ENCODE results near the gene PSMG1.
"Not testable (repeated sequence)": the region's sequence is repeated elsewhere in the genome, so short reads cannot be mapped to it uniquely, and the experiment has no call there.

The PSMG1 gene

DNA sequence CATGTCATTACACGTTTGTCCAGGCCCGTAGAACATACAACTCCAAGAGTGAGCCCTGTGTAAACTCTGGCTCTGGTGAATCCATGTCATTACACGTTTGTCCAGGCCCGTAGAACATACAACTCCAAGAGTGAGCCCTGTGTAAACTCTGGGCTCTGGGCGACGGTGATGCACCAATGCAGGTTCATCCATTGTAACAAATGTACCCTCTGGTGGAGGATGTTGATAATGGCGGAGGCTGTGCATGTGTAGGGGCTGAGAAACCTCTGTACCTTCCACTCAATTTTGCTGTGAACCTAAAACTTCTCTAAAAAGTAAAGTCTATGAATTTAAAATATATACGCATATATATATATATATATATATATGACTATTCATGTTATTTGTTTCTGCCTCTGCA is 47.1 kb downstream of the PSMG1 start:
- not testable (repeated sequence) for H3K36me3 Mint-ChIP-seq (ENCODE audit: low read depth); H3K9me3 Mint-ChIP-seq; H3K4me1 Mint-ChIP-seq (ENCODE audit: low read depth); H3K27ac Mint-ChIP-seq; H3K4me3 Mint-ChIP-seq; H3K27me3 Mint-ChIP-seq (ENCODE audit: low read depth)
- peak; percentile 17 for DNase-seq (ENCODE audit: low spot score)

DNA sequence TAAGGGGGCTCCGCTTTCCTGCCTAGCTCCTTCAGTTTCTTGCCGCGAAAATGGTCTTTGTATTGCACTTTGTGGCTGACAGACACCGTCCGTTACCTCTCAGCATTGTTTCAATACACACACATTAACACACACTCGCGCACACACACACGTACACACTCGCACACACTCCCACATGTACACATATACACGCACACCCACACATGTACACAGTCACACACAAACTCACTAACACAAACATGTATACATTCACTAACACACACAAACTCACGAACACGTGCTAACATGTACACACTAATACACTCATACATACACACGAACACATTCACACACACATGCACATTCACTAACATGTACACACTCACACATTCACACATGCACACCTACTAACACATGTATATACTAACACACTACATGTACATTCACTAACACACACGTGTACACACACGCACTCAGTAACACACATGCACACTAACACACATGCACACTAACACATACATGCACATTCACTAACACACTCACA is 48.9 kb downstream of the PSMG1 start:
- Mint-ChIP-seq H3K4me3 (no peak overlapping the region), H3K36me3 (ENCODE audit: low read depth) (peaks cover 1% of the 10 kb centered on the region), H3K9me3 (peaks cover 5% of the 10 kb centered on the region), H3K27ac (no peak overlapping the region), H3K27me3 (ENCODE audit: low read depth) (peaks cover 9% of the 10 kb centered on the region), H3K4me1 (ENCODE audit: low read depth) (no peaks in the 10 kb centered on the region)
- DNase-seq (ENCODE audit: low spot score) = no peak

DNA sequence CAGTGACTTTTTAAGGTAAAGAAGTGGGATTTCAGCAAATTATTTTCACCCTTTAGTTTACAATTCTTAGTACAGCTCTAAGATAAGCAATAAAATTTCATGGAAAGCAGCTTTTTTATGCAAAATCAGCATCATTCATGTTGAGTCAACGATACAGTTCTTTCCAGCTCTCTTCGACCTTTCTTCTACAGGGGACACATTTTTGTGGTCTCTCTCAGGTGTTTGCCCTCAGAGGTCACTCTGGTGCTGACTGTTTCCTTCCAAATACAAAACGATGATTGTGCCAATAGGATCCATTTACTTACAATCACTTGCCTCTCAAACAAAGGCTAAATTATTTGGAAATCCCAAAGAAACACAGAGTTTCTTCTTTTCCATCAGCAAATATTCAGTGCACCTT is 51.0 kb downstream of the PSMG1 start:
- peaks cover 1% of the 10 kb centered on the region for H3K36me3 Mint-ChIP-seq (ENCODE audit: low read depth)
- H3K27ac Mint-ChIP-seq = no peak overlapping the region
- peaks cover 21% of the 10 kb centered on the region for H3K27me3 Mint-ChIP-seq (ENCODE audit: low read depth)
- no peak overlapping the region for H3K4me3 Mint-ChIP-seq
- DNase-seq (ENCODE audit: low spot score) = no peak
- no peaks in the 10 kb centered on the region for H3K4me1 Mint-ChIP-seq (ENCODE audit: low read depth)
- peaks cover 5% of the 10 kb centered on the region for H3K9me3 Mint-ChIP-seq

DNA sequence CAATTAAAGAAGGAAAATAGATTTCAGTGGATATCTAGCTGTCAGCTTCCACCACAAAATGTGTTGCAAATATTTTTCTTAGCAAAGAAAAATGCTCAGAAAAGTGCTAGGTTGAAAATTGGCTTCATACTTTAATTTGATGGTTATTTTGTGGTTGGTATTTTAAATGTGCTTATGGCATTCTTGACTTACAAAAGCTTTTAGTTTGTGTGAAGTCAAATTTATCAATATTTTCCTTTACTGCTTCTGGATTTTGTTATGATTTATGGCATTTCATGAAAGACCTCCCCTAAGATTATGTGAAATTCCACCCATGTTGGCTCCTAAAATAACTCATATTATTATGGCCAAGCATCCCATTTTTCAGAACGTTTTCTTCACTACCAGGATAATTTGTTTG is 51.5 kb downstream of the PSMG1 start:
- peaks cover 21% of the 10 kb centered on the region for H3K27me3 Mint-ChIP-seq (ENCODE audit: low read depth)
- H3K4me3 Mint-ChIP-seq = no peak overlapping the region
- no peak overlapping the region for H3K27ac Mint-ChIP-seq
- peaks cover 1% of the 10 kb centered on the region for H3K36me3 Mint-ChIP-seq (ENCODE audit: low read depth)
- no peaks in the 10 kb centered on the region for H3K4me1 Mint-ChIP-seq (ENCODE audit: low read depth)
- peaks cover 5% of the 10 kb centered on the region for H3K9me3 Mint-ChIP-seq
- no peak for DNase-seq (ENCODE audit: low spot score)

DNA sequence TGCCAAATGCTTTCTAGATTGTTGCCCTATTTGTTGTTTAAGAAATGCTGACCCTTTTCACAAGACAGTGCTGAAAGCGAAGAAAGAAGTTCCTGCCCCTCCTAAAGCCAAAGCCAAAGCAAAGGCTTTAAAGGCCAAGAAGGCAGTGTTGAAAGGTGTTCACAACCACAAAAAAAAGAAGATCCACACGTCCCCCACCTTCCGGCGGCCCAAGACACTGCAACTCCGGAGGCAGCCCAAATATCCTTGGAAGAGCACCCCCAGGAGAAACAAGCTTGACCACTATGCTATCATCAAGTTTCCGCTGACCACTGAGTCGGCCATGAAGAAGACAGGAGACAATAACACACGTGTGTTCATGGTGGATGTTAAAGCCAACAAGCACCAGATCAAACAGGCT is 55.7 kb downstream of the PSMG1 start:
- peaks cover 21% of the 10 kb centered on the region for H3K27me3 Mint-ChIP-seq (ENCODE audit: low read depth)
- peaks cover 5% of the 10 kb centered on the region for H3K9me3 Mint-ChIP-seq
- peaks cover 1% of the 10 kb centered on the region for H3K36me3 Mint-ChIP-seq (ENCODE audit: low read depth)
- H3K27ac Mint-ChIP-seq = no peak overlapping the region
- H3K4me1 Mint-ChIP-seq (ENCODE audit: low read depth) = peaks cover 4% of the 10 kb centered on the region
- no peak for DNase-seq (ENCODE audit: low spot score)
- no peak overlapping the region for H3K4me3 Mint-ChIP-seq

DNA sequence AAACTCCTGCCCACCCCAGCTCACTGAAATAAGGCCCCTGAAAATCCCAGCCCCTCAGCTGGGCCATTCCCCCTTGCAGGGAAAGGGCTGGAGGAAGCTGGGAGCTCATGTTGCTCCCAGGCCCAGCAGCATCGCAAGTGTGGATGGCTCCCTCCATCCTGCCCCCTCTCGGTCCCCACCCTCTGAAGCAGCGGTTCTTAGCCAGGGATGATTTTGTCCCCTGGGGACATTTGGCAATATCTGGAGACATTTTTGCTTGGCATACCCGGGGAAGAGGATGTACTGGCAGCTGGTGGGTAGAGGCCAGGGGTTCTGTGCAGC is 56.8 kb downstream of the PSMG1 start:
- peaks cover 19% of the 10 kb centered on the region for H3K27me3 Mint-ChIP-seq (ENCODE audit: low read depth)
- H3K27ac Mint-ChIP-seq = no peak overlapping the region
- no peak overlapping the region for H3K4me3 Mint-ChIP-seq

DNA sequence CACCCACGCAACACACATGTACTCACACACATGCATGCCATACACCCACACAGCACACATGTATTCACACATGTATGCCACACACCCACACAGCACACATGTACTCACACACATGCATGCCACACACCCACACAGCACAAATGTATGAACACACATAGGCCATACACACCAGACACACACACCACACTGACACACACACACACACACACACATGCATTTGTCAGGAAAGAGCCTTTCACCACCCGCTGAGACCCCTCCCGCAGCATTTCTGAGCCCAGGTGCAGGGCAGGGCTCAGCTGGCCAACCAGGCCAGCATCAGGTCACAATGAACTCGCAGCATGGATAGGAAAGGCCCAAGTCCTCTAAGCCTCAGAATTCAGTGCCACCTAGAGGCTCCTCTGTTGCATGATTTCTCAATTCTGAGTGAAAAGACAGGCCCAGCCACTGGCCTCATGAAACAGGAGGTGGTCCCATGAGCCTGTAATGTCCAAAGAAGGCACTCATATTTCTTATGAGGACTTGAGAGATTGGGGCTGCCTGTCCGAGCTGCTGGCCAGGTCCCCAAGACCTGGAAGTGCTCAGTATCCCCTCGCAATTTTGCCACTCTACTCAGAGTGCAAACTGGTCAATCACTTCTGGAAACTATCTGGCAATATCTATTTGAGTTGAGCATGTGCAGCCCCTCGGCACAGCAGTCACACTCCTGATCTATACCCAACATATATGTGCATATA is 57.3 kb downstream of the PSMG1 start:
- Mint-ChIP-seq H3K4me1 (ENCODE audit: low read depth) (peaks cover 13% of the 10 kb centered on the region), H3K9me3 (peaks cover 8% of the 10 kb centered on the region), H3K36me3 (ENCODE audit: low read depth) (peaks cover 3% of the 10 kb centered on the region), H3K27me3 (ENCODE audit: low read depth) (peaks cover 19% of the 10 kb centered on the region), H3K27ac (no peak overlapping the region), H3K4me3 (no peak overlapping the region)
- DNase-seq (ENCODE audit: low spot score) = peak; percentile 15

More for the DNA sequence above, 56.8 kb downstream of the PSMG1 start:
- Mint-ChIP-seq H3K4me1 (ENCODE audit: low read depth) (peaks cover 11% of the 10 kb centered on the region), H3K36me3 (ENCODE audit: low read depth) (peaks cover 3% of the 10 kb centered on the region), H3K9me3 (peaks cover 10% of the 10 kb centered on the region)
- DNase-seq (ENCODE audit: low spot score) = no peak
